Breast epithelium (tissue), 4 donors: ENCODE results near the gene PPM1M. TPM values are rescaled to one million over a fixed set of nuclear protein-coding genes. Genes with fewer than 3 reads are reported as not detected.

ENCODE experiments used
- DNase-seq, 2 donors: peaks; one replicate each; pipeline ENCODE4 v3.0.0-alpha.2; 2019; ENCODE audit warnings: low spot score in 2 of 2
- H3K27ac ChIP-seq, 2 donors: fragments of 200-600 bp; sonication (generic) in 1 of 2; one replicate each; pipeline ENCODE4 v1.5.1; 2016 to 2019; ENCODE audit warnings: mild to moderate bottlenecking in 1 of 2
- H3K27me3 ChIP-seq, 2 donors: fragments of 200-600 bp; sonication (generic) in 1 of 2; one replicate each; pipeline versions ENCODE4 v1.5.1 to v1.6.0; 2017 to 2019; ENCODE audit warnings: control low read depth in 1 of 2, mild to moderate bottlenecking in 1 of 2
- H3K36me3 ChIP-seq: fragments of 200-600 bp; one replicate; pipeline ENCODE4 v1.5.1; 2019
- H3K4me1 ChIP-seq, 2 donors: fragments of 200-600 bp; sonication (generic); one replicate each; pipeline ENCODE4 v1.5.1; 2016 to 2019; ENCODE audit warnings: control low read depth in 1 of 2
- H3K4me3 ChIP-seq, 3 donors: fragments of 200-600 bp; sonication (generic); 1 replicate in 2 of 3; 2 replicates in 1 of 3; pipeline ENCODE4 v1.5.1; 2016 to 2019; ENCODE audit warnings: mild to moderate bottlenecking in 3 of 3, moderate library complexity in 2 of 3
- H3K9me3 ChIP-seq, 2 donors: fragments of 200-600 bp; sonication (generic) in 1 of 2; one replicate each; pipeline ENCODE4 v1.5.1; 2016 to 2019; ENCODE audit warnings: control low read depth in 1 of 2
- CTCF ChIP-seq, 3 donors: fragments of 450-650 bp; IDR thresholded peaks; one replicate each; pipeline ENCODE4 v1.5.1; 2016 to 2017; ENCODE audit warnings: antibody characterized with exemption in 3 of 3, mild to moderate bottlenecking in 3 of 3, moderate library complexity in 3 of 3
- POLR2A ChIP-seq: fragments of 450-650 bp; IDR thresholded peaks from one replicate; pipeline ENCODE4 v1.6.1; 2016; ENCODE audit warnings: antibody characterized with exemption, mild to moderate bottlenecking, moderate library complexity
- POLR2AphosphoS5 ChIP-seq, 3 donors: sonication (generic); formaldehyde crosslinking; IDR thresholded peaks; one replicate each; pipeline ENCODE4 v1.6.1; 2017; ENCODE audit warnings: antibody characterized with exemption in 3 of 3
- intact Hi-C: fragments of 100-400 bp; cut with DNase I; formaldehyde crosslinking; loops from one replicate; pipeline ENCODE4 v1.15.1; 2023; ENCODE audit warnings: low total_unique reads
- total RNA-seq, 3 donors: library from RNA; depleted of rRNA; stranded (reverse); fragments of >200 nt; gene quantifications; one replicate each; pipeline ENCODE4 v1.1.0, GENCODE V29; 2016

The PPM1M gene
- total RNA-seq, 3 donors from 2014 or later: 15.4 to 31.2 (median 20.2) TPM

GRCh38 chr3:52240886-52241370 lies 4.6 kb upstream of the PPM1M start:
- Histone ChIP-seq H3K27ac (peak overlapping the region; percentile 27 to 95), H3K27me3 (no peaks in the 10 kb centered on the region), H3K36me3 (no peaks in the 10 kb centered on the region), H3K9me3 (no peaks in the 10 kb centered on the region), H3K4me1 (peaks cover 13 to 15% of the 10 kb centered on the region in 2 donors), H3K4me3 (no peak overlapping the region)
- DNase-seq: no peak
- TF ChIP-seq POLR2A: no peak
- TF ChIP-seq POLR2AphosphoS5 (IDR thresholded peaks at IDR 0.05): no peak
- no peak for TF ChIP-seq CTCF (IDR thresholded peaks at IDR 0.05)
- intact Hi-C loops: no loop called here

- no peaks in the 10 kb centered on the region for H3K27me3 ChIP-seq
- TF ChIP-seq POLR2A (no peak), POLR2AphosphoS5 (IDR thresholded peaks at IDR 0.05) (no peak)
- no peaks in the 10 kb centered on the region for H3K9me3 ChIP-seq
- H3K4me1 ChIP-seq: peaks cover 8% of the 10 kb centered on the region in 2 donors
- DNase-seq: no peak
- intact Hi-C loops: no loop called here
- no peak overlapping the region for H3K27ac ChIP-seq
- no peak overlapping the region for H3K4me3 ChIP-seq
- no peaks in the 10 kb centered on the region for H3K36me3 ChIP-seq
Observed at GRCh38 chr3:52242039-52242438, 3.5 kb upstream of the PPM1M start.

GRCh38 chr3:52243791-52244628 lies 1.5 kb upstream of the PPM1M start:
- H3K36me3 ChIP-seq: no peaks in the 10 kb centered on the region
- H3K27me3 ChIP-seq: no peaks in the 10 kb centered on the region
- no peak for DNase-seq
- H3K4me3 ChIP-seq: no peak overlapping the region
- peak overlapping the region; percentile 85 to 95 for H3K27ac ChIP-seq
- intact Hi-C loops: no loop called here
- no peak for TF ChIP-seq POLR2A
- TF ChIP-seq CTCF (IDR thresholded peaks at IDR 0.05): no peak
- TF ChIP-seq POLR2AphosphoS5 (IDR thresholded peaks at IDR 0.05): no peak
- peaks cover 0 to 6% of the 10 kb centered on the region in 2 donors for H3K4me1 ChIP-seq
- no peaks in the 10 kb centered on the region for H3K9me3 ChIP-seq

GRCh38 chr3:52246264-52246620 lies 683 bp downstream of the PPM1M start:
- no peak for DNase-seq
- TF ChIP-seq POLR2A (no peak), POLR2AphosphoS5 (IDR thresholded peaks at IDR 0.05) (no peak), CTCF (IDR thresholded peaks at IDR 0.05) (no peak)
- intact Hi-C loops: no loop called here
- Histone ChIP-seq H3K9me3 (no peaks in the 10 kb centered on the region), H3K27me3 (no peaks in the 10 kb centered on the region), H3K36me3 (no peaks in the 10 kb centered on the region), H3K4me3 (peak overlapping the region; percentile 55 to 90 (median 71)), H3K4me1 (peaks cover 0 to 6% of the 10 kb centered on the region in 2 donors), H3K27ac (peak overlapping the region; percentile 85 to 95)

GRCh38 chr3:52246728-52247408 lies 1.3 kb downstream of the PPM1M start:
- DNase-seq: no peak

More at GRCh38 chr3:52246728-52247408, 1.3 kb downstream of the PPM1M start:
- no peaks in the 10 kb centered on the region for H3K27me3 ChIP-seq
- H3K27ac ChIP-seq: peak overlapping the region; percentile 85 to 95
- no peaks in the 10 kb centered on the region for H3K9me3 ChIP-seq
- H3K36me3 ChIP-seq: no peaks in the 10 kb centered on the region
- TF ChIP-seq CTCF (IDR thresholded peaks at IDR 0.05) (no peak), POLR2A (no peak), POLR2AphosphoS5 (IDR thresholded peaks at IDR 0.05) (no peak)
- H3K4me3 ChIP-seq: peak overlapping the region; percentile 55 to 90 (median 71)
- H3K4me1 ChIP-seq: peaks cover 0 to 6% of the 10 kb centered on the region in 2 donors
- intact Hi-C loops: no loop called here
